GM12878 (cell line): Measurements from ENCODE around the gene GSG1L. TPM values are rescaled to one million over a fixed set of nuclear protein-coding genes. Genes with fewer than 3 reads are reported as not detected.

Experiments used
- ATAC-seq: fragments of 200-7000 bp; cut with Tn5 transposase; 3 replicates; pipeline ENCODE4 v1.9.1; 2020; ENCODE audit warnings: mild to moderate bottlenecking, moderate library complexity
- BruUV-seq: library from RNA; stranded (reverse); fragments of 400-500 nt; replicated peaks from 2 replicates; lab custom pipeline; 2021; lab: Mats Ljungman, UMichigan
- CTCF ChIA-PET: fragments of 300-600 bp; sonication (Branson Sonifier 250); formaldehyde crosslinking; extraction: SDS; loops from one replicate; lab custom pipeline; 2021; ENCODE audit warnings: inconsistent platforms; lab: Yijun Ruan, JAX
- POLR2A ChIA-PET: fragments of 350-600 bp; formaldehyde crosslinking; extraction: SDS; loops from one replicate; lab custom pipeline; 2021; ENCODE audit warnings: inconsistent platforms; lab: Charles Lee
- RAD21 ChIA-PET: fragments of 300-600 bp; sonication (Branson Sonifier 250); formaldehyde crosslinking; loops from one replicate; lab custom pipeline; 2023; ENCODE audit warnings: antibody characterized with exemption; ENCODE audit not compliant: unreplicated experiment; lab: Charles Lee
- SMC1A ChIA-PET: fragments of 300-600 bp; sonication (Branson Sonifier 250); formaldehyde crosslinking; loops from one replicate; lab custom pipeline; 2023; ENCODE audit not compliant: unreplicated experiment, uncharacterized antibody; lab: Charles Lee
- DNase-seq: peaks from one replicate; pipeline ENCODE4 v3.0.0-alpha.2; 2011; ENCODE audit warnings: low read depth, low spot score
- FAIRE-seq: peaks from 3 replicates; lab custom pipeline; 2011; peaks lifted over from hg19 to GRCh38; lab: Jason Lieb, UNC
- H2AFZ ChIP-seq: 2 replicates; pipeline ENCODE4 v1.6.0; 2011; ENCODE audit warnings: low read depth, low read length, control low read depth; ENCODE audit not compliant: control insufficient read depth
- H3K27ac ChIP-seq: 2 replicates; pipeline ENCODE4 v1.5.1; 2011; ENCODE audit warnings: control low read depth; ENCODE audit not compliant: control insufficient read depth, insufficient read depth
- H3K27me3 ChIP-seq, 2 experiments: replicated peaks in 1 of 2; 2 replicates each; pipeline versions ENCODE4 v1.6.0 to v1.6.1; 2011; ENCODE audit warnings: low read length in 1 of 2; ENCODE audit not compliant: control insufficient read depth in 2 of 2, insufficient read depth in 2 of 2
- H3K36me3 ChIP-seq, 2 experiments: 2 replicates each; pipeline ENCODE4 v1.5.1; 2011; ENCODE audit warnings: low read length in 1 of 2; ENCODE audit not compliant: control insufficient read depth in 2 of 2, insufficient read depth in 2 of 2
- H3K4me1 ChIP-seq: 2 replicates; pipeline ENCODE4 v1.6.1; 2011; ENCODE audit warnings: mild to moderate bottlenecking, low read length, moderate library complexity, mixed read lengths; ENCODE audit not compliant: control insufficient read depth, insufficient read depth
- H3K4me2 ChIP-seq: 2 replicates; pipeline ENCODE4 v1.6.0; 2011; ENCODE audit warnings: control low read depth; ENCODE audit not compliant: control insufficient read depth, insufficient read depth
- H3K4me3 ChIP-seq: fragments of 200-600 bp; sonication (generic); 2 replicates; pipeline ENCODE4 v1.5.1; 2016
- H3K79me2 ChIP-seq: 2 replicates; pipeline ENCODE4 v1.6.0; 2011; ENCODE audit warnings: low read length; ENCODE audit not compliant: control insufficient read depth, insufficient read depth
- H3K9ac ChIP-seq: 2 replicates; pipeline ENCODE4 v1.8.0; 2011; ENCODE audit warnings: low read length, control low read depth, mixed read lengths; ENCODE audit not compliant: control insufficient read depth, insufficient read depth
- H3K9me3 ChIP-seq: replicated peaks from 3 replicates; pipeline ENCODE4 v1.5.1; 2011; ENCODE audit warnings: mild to moderate bottlenecking, low read length; ENCODE audit not compliant: control insufficient read depth, insufficient read depth
- H4K20me1 ChIP-seq: 2 replicates; pipeline ENCODE4 v1.6.0; 2011; ENCODE audit not compliant: control insufficient read depth, insufficient read depth
- BACH1 ChIP-seq: fragments of 450-650 bp; IDR thresholded peaks from 2 replicates; pipeline ENCODE4 v1.6.1; 2017; ENCODE audit warnings: mild to moderate bottlenecking, borderline replicate concordance
- BMI1 ChIP-seq: fragments of 450-650 bp; IDR thresholded peaks from 2 replicates; pipeline ENCODE4 v1.6.1; 2016; ENCODE audit warnings: mild to moderate bottlenecking, moderate library complexity, borderline replicate concordance
- E4F1 ChIP-seq: fragments of 450-650 bp; IDR thresholded peaks from 2 replicates; pipeline ENCODE4 v1.6.1; 2018; ENCODE audit warnings: borderline replicate concordance, mild to moderate bottlenecking; ENCODE audit not compliant: partially characterized antibody
- IRF4 ChIP-seq: IDR thresholded peaks from 2 replicates; pipeline ENCODE4 v1.6.1; 2011; ENCODE audit warnings: low read depth, low read length
- PML ChIP-seq: IDR thresholded peaks from 2 replicates; pipeline ENCODE4 v1.6.1; 2012; ENCODE audit warnings: low read length, inconsistent platforms
- POLR2AphosphoS5 ChIP-seq: IDR thresholded peaks from 2 replicates; pipeline ENCODE4 v1.6.1; 2011; ENCODE audit warnings: mild to moderate bottlenecking, low read length, inconsistent platforms
- RUNX3 ChIP-seq: IDR thresholded peaks from 2 replicates; pipeline ENCODE4 v1.6.1; 2012; ENCODE audit warnings: low read length, inconsistent platforms
- SMARCA5 ChIP-seq: fragments of 450-650 bp; IDR thresholded peaks from 2 replicates; pipeline ENCODE4 v1.6.1; 2017; ENCODE audit warnings: mild to moderate bottlenecking
- SPI1 ChIP-seq: IDR thresholded peaks from 2 replicates; pipeline ENCODE4 v1.6.1; 2011; ENCODE audit warnings: low read depth, mild to moderate bottlenecking, low read length, moderate library complexity, borderline replicate concordance; ENCODE audit not compliant: insufficient read depth
- SREBF1 ChIP-seq: IDR thresholded peaks from 2 replicates; pipeline ENCODE4 v1.6.1; 2012; ENCODE audit warnings: mild to moderate bottlenecking, low read length
- SREBF2 ChIP-seq: IDR thresholded peaks from 2 replicates; pipeline ENCODE4 v1.6.1; 2012; ENCODE audit warnings: mild to moderate bottlenecking, low read length
- USF2 ChIP-seq: IDR thresholded peaks from 2 replicates; pipeline ENCODE4 v1.6.1; 2011; ENCODE audit warnings: low read depth, low read length, improper control_type of control experiment, borderline replicate concordance
- ZBTB11 ChIP-seq: fragments of 450-650 bp; formaldehyde crosslinking; IDR thresholded peaks from 2 replicates; pipeline ENCODE4 v1.5.0; 2022; ENCODE audit warnings: mild to moderate bottlenecking, missing genetic modification characterization
- ZNF274 ChIP-seq: IDR thresholded peaks from one replicate; pipeline ENCODE4 v1.8.0; 2011; ENCODE audit not compliant: insufficient read length, insufficient read depth
- ZNF592 ChIP-seq: fragments of 450-650 bp; IDR thresholded peaks from 2 replicates; pipeline ENCODE4 v1.6.1; 2017; ENCODE audit warnings: mild to moderate bottlenecking, moderate library complexity
- WGBS: methylation state at CpG from one replicate; pipeline ENCODE4 v1.1.6; 2016; ENCODE audit warnings: low lambda C conversion rate; ENCODE audit not compliant: insufficient replicate concordance, insufficient coverage; ENCODE audit errors: missing lambda C conversion rate; 5-methylcytosine and 5-hydroxymethylcytosine counted together
- in situ Hi-C: fragments of 300-500 bp; cut with MboI; formaldehyde crosslinking; loops from 9 replicates; pipeline ENCODE4 v1.14.3; 2018; ENCODE audit warnings: mixed read lengths
- intact Hi-C: fragments of 100-400 bp; cut with micrococcal nuclease; formaldehyde crosslinking; loops from one replicate; pipeline ENCODE4 v1.14.2; 2022; ENCODE audit not compliant: unreplicated experiment
- polyA plus RNA-seq, 11 experiments: library from polyadenylated mRNA; depleted of rRNA in 4 of 11; unstranded in 6 of 11; stranded (reverse) in 5 of 11; fragments of >200 nt; fragmentation: Nextera tagmentation in 4 of 11; fragmentation: Illumina TruSeq in 1 of 11; extraction: Ambion mirVana in 4 of 11; extraction: Trizol in 1 of 11; gene quantifications; 1 replicate in 1 of 11; 2 replicates in 10 of 11; pipeline versions ENCODE4 v1.2.1 to v1.2.3, GENCODE V29; 2011 to 2016; ENCODE audit warnings: inconsistent platforms in 2 of 11, missing spikeins in 2 of 11, low read depth in 1 of 11
- total RNA-seq, 4 experiments: library from RNA; depleted of rRNA in 3 of 4; stranded (reverse); fragments of >200 nt in 3 of 4; fragmentation: Illumina TruSeq in 1 of 4; extraction: Trizol in 1 of 4; gene quantifications; 2 replicates each; pipeline versions ENCODE4 v1.2.1 to v1.2.3, GENCODE V29; 2013 to 2021

Gene GSG1L
- total and polyA plus RNA-seq, 10 of the 15 experiments (the other 5 are each of a cell fraction or from before 2014, with no cell fraction given), result not detected

- 70% methylated on average over 9 of the region's 9 CpGs for WGBS
- Histone ChIP-seq H3K9ac (no peak overlapping the region), H4K20me1 (no peaks in the 10 kb centered on the region), H3K9me3 (no peaks in the 10 kb centered on the region), H3K27me3 (no peaks in the 10 kb centered on the region), H3K27ac (no peak overlapping the region), H3K36me3 (no peaks in the 10 kb centered on the region), H3K4me2 (no peak overlapping the region), H3K79me2 (no peaks in the 10 kb centered on the region), H2AFZ (no peak overlapping the region), H3K4me3 (no peak overlapping the region), H3K4me1 (no peaks in the 10 kb centered on the region)
- CTCF ChIA-PET, result no interaction called here
- SMC1A ChIA-PET, result no interaction called here
- POLR2A ChIA-PET, result no interaction called here
- no peak for DNase-seq
- TF ChIP-seq SPI1 (no peak), IRF4 (no peak), SREBF2 (no peak), ZNF274 (no peak), ZBTB11 (CRISPR knock-in tag) (no peak), SREBF1 (no peak), BACH1 (no peak), E4F1 (no peak), POLR2AphosphoS5 (no peak), ZNF592 (no peak), PML (no peak), USF2 (no peak), BMI1 (no peak), SMARCA5 (no peak), RUNX3 (no peak)
- intact Hi-C loops (no loop called here), in situ Hi-C loops (loop anchor here (5.0 kb wide), 1 partner anchor 240 kb away; no protein-coding TSS in a partner anchor)
- FAIRE-seq, result no peak
- RAD21 ChIA-PET, result no interaction called here
- no peak for ATAC-seq
- BruUV-seq, result no TSS peak
Measured at GRCh38 chr16:27976990-27977389, 86.5 kb downstream of the GSG1L start.
